Adrenal gland (tissue), 12 donors: ENCODE data around the gene CTDSP1. TPM values are rescaled to one million over a fixed set of nuclear protein-coding genes. Genes with fewer than 3 reads are reported as not detected.

Experiments used
- DNase-seq, 7 donors: peaks; one replicate each; pipeline ENCODE4 v3.0.0-alpha.2; 2019 to 2020
- H3K27ac ChIP-seq, 5 donors: fragments of 200-600 bp; sonication (generic) in 4 of 5; 1 replicate in 3 of 5; 2 replicates in 2 of 5; pipeline versions ENCODE4 v1.5.1 to v1.8.0; 2016 to 2020; ENCODE audit warnings: mild to moderate bottlenecking in 1 of 5
- H3K27me3 ChIP-seq: fragments of 200-600 bp; 2 replicates; pipeline ENCODE4 v1.8.0; 2021
- H3K36me3 ChIP-seq, 2 donors: fragments of 200-600 bp; replicated peaks in 1 of 2; 1 replicate in 1 of 2; 2 replicates in 1 of 2; pipeline versions ENCODE4 v1.5.1 to v1.8.0; 2018 to 2022
- H3K4me1 ChIP-seq, 2 donors: fragments of 200-600 bp; replicated peaks in 1 of 2; 1 replicate in 1 of 2; 2 replicates in 1 of 2; pipeline versions ENCODE4 v1.5.1 to v1.8.0; 2018 to 2021
- H3K4me3 ChIP-seq, 4 donors: fragments of 200-600 bp; sonication (generic) in 3 of 4; one replicate each; pipeline ENCODE4 v1.5.1; 2016 to 2018
- H3K9me3 ChIP-seq, 3 donors: fragments of 200-600 bp; sonication (generic) in 1 of 3; replicated peaks in 1 of 3; 1 replicate in 2 of 3; 2 replicates in 1 of 3; pipeline versions ENCODE4 v1.5.1 to v1.8.0; 2016 to 2021
- CTCF ChIP-seq, 6 experiments: fragments of 450-650 bp in 4 of 6; fragments of 200-600 bp in 2 of 6; sonication (generic) in 1 of 6; IDR thresholded peaks; 1 replicate in 5 of 6; 2 replicates in 1 of 6; pipeline versions ENCODE4 v1.5.1 to v1.8.0; 2016 to 2021; ENCODE audit warnings: antibody characterized with exemption in 6 of 6, mild to moderate bottlenecking in 2 of 6, moderate library complexity in 1 of 6
- POLR2A ChIP-seq, 2 donors: fragments of 450-650 bp; IDR thresholded peaks; one replicate each; pipeline ENCODE4 v1.6.1; 2017; ENCODE audit warnings: antibody characterized with exemption in 2 of 2, mild to moderate bottlenecking in 2 of 2, moderate library complexity in 1 of 2
- WGBS, 4 donors: extraction: QIAGEN DNeasy Blood & Tissue Kit in 2 of 4; methylation state at CpG; one replicate each; pipeline versions ENCODE4 v1.1.5 to v1.1.7; 2013 to 2017; 5-methylcytosine and 5-hydroxymethylcytosine counted together
- intact Hi-C, 2 donors: fragments of 100-400 bp; cut with DNase I; formaldehyde crosslinking; loops; one replicate each; pipeline versions ENCODE4 v1.14.1 to v1.15.0; 2022 to 2023
- polyA plus RNA-seq, 3 donors: library from polyadenylated mRNA; stranded (reverse); fragments of 200-250 nt in 2 of 3; fragments of 350-450 nt in 1 of 3; fragmentation: Illumina TruSeq in 1 of 3; extraction: RNeasy Lipid Tissue Mini Kit (QIAGEN cat#74804) in 1 of 3; gene quantifications; one replicate each; pipeline ENCODE4 v1.2.3, GENCODE V29; 2013 to 2014
- total RNA-seq, 9 donors: library from RNA; depleted of rRNA in 4 of 9; stranded (reverse); fragments of >200 nt in 4 of 9; fragments of 120-200 nt in 1 of 9; fragmentation: NEBNext Ultra II Directional in 1 of 9; extraction: Animal tissue kit (Norgen Biotek cat#: 25700) in 1 of 9; gene quantifications; one replicate each; pipeline versions ENCODE4 v1.1.0 to v1.2.4, GENCODE V29; 2013 to 2023
- donor health status: healthy with polysubstance abuse.
- donor health status: Bipolar disorder and iron deficiency.
- donor health status: DM: yes; HTN: yes; CAD: no.
- donor health status: DM: no; HTN: no; CAD: no.
- donor health status: DM: no; HTN: no; CAD: no.
- donor health status: DM: yes; HTN: yes; CAD: no.

Gene CTDSP1
- total and polyA plus RNA-seq, 12 donors = 34.0 to 161 (median 109) TPM

DNA sequence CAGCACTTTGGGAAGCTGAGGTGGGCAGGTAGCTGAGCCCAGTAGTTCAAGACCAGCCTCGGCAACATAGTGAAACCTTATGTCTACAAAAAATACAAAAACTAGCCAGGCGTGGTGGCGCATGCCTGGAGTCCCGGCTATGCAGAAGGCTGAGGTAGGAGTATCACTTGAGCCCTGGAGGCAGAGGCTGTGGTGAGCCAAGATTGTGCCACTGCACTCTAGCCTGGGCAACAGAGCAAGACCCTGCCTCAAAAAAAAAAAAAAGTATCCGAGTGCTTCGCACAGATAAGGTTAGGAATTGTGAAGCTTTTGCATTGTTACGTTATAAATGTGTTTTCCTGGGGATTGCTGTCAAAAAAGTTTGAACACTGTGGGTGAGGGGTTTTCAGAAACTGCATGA, 4.1 kb downstream of the CTDSP1 start:
- intact Hi-C loops = loop anchor here in 1 of 2 donors (5.0 to 10.0 kb wide), 2 partner anchors 63 to 241 kb away; no protein-coding TSS in a partner anchor
- 79 to 89% (median 82%) methylated on average over 4 to 7 of the region's 7 CpGs for WGBS, 4 donors
- Histone ChIP-seq H3K27ac (peak overlapping the region in 1 of 5 donors; percentile 94), H3K9me3 (no peaks in the 10 kb centered on the region), H3K27me3 (no peaks in the 10 kb centered on the region), H3K4me1 (peaks cover 22 to 54% of the 10 kb centered on the region in 2 donors), H3K4me3 (no peak overlapping the region), H3K36me3 (peaks cover 0 to 34% of the 10 kb centered on the region in 2 donors)
- TF ChIP-seq CTCF (IDR thresholded peaks at IDR 0.05) = no peak
- TF ChIP-seq POLR2A (IDR thresholded peaks at IDR 0.05) = no peak
- no peak for DNase-seq

DNA sequence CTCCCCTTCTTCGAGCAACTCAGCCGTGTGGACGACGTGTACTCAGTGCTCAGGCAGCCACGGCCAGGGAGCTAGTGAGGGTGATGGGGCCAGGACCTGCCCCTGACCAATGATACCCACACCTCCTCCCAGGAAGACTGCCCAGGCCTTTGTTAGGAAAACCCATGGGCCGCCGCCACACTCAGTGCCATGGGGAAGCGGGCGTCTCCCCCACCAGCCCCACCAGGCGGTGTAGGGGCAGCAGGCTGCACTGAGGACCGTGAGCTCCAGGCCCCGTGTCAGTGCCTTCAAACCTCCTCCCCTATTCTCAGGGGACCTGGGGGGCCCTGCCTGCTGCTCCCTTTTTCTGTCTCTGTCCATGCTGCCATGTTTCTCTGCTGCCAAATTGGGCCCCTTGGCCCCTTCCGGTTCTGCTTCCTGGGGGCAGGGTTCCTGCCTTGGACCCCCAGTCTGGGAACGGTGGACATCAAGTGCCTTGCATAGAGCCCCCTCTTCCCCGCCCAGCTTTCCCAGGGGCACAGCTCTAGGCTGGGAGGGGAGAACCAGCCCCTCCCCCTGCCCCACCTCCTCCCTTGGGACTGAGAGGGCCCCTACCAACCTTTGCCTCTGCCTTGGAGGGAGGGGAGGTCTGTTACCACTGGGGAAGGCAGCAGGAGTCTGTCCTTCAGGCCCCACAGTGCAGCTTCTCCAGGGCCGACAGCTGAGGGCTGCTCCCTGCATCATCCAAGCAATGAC, 4.8 kb downstream of the CTDSP1 start:
- Histone ChIP-seq H3K36me3 (peaks cover 0 to 34% of the 10 kb centered on the region in 2 donors), H3K27ac (peak overlapping the region in 2 of 5 donors; percentile 84 to 94), H3K4me3 (no peak overlapping the region), H3K4me1 (peaks cover 17 to 49% of the 10 kb centered on the region in 2 donors), H3K27me3 (no peaks in the 10 kb centered on the region), H3K9me3 (no peaks in the 10 kb centered on the region)
- intact Hi-C loops = loop anchor here in 1 of 2 donors (5.0 to 10.0 kb wide), 2 partner anchors 63 to 240 kb away; no protein-coding TSS in a partner anchor
- peak in 2 of 7 donors; percentile 28 to 37 for DNase-seq
- TF ChIP-seq POLR2A (IDR thresholded peaks at IDR 0.05) (no peak), CTCF (IDR thresholded peaks at IDR 0.05) (no peak)
- 54 to 69% (median 58%) methylated on average over 7 to 16 of the region's 16 CpGs for WGBS, 4 donors

DNA sequence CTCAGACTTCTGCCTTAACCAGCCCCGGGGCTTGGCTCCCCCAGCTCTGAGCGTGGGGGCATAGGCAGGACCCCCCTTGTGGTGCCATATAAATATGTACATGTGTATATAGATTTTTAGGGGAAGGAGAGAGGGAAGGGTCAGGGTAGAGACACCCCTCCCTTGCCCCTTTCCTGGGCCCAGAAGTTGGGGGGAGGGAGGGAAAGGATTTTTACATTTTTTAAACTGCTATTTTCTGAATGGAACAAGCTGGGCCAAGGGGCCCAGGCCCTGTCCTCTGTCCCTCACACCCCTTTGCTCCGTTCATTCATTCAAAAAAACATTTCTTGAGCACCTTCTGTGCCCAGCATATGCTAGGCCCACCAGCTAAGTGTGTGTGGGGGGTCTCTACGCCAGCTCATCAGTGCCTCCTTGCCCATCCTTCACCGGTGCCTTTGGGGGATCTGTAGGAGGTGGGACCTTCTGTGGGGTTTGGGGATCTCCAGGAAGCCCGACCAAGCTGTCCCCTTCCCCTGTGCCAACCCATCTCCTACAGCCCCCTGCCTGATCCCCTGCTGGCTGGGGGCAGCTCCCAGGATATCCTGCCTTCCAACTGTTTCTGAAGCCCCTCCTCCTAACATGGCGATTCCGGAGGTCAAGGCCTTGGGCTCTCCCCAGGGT, 5.5 kb downstream of the CTDSP1 start:
- Histone ChIP-seq H3K36me3 (peaks cover 0 to 34% of the 10 kb centered on the region in 2 donors), H3K9me3 (no peaks in the 10 kb centered on the region), H3K4me1 (peaks cover 17 to 49% of the 10 kb centered on the region in 2 donors), H3K4me3 (peak overlapping the region in 1 of 4 donors; percentile 31), H3K27ac (peak overlapping the region; percentile 46 to 94 (median 68)), H3K27me3 (no peaks in the 10 kb centered on the region)
- TF ChIP-seq POLR2A (IDR thresholded peaks at IDR 0.05) (no peak), CTCF (IDR thresholded peaks at IDR 0.05) (no peak)
- 26 to 51% (median 43%) methylated on average over 5 to 8 of the region's 8 CpGs for WGBS, 4 donors
- peak in 2 of 7 donors; percentile 47 to 57 for DNase-seq
- intact Hi-C loops = loop anchor here in 1 of 2 donors (10.0 kb wide), 1 partner anchor 240 kb away; no protein-coding TSS in a partner anchor

DNA sequence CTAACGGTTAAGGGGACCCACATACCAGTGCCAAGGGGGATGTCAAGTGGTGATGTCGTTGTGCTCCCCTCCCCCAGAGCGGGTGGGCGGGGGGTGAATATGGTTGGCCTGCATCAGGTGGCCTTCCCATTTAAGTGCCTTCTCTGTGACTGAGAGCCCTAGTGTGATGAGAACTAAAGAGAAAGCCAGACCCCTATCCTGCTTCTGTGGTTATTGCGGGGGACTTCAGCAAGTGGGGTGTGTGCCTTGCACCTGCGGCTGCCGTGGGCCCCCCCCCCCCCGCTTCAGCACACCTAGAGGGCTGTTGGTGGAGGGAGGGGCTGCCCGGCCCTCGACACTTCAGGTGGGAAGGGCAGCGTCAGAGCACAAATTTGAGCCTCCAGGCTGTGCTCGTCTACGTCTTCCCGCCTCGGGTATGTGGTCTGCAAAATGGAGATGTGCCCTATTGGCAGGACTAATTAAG, 6.1 kb downstream of the CTDSP1 start:
- peak overlapping the region in 2 of 4 donors; percentile 13 to 31 for H3K4me3 ChIP-seq

More for the DNA sequence above, 6.1 kb downstream of the CTDSP1 start:
- intact Hi-C loops = loop anchor here in 1 of 2 donors (10.0 kb wide), 1 partner anchor 239 kb away; no protein-coding TSS in a partner anchor
- peaks cover 0 to 34% of the 10 kb centered on the region in 2 donors for H3K36me3 ChIP-seq
- H3K4me1 ChIP-seq = peaks cover 17 to 49% of the 10 kb centered on the region in 2 donors
- H3K9me3 ChIP-seq = no peaks in the 10 kb centered on the region
- H3K27me3 ChIP-seq = no peaks in the 10 kb centered on the region
- DNase-seq = peak in 3 of 7 donors; percentile 68 to 77 (median 69)
- 0 to 12% (median 3%) methylated on average over 5 to 15 of the region's 15 CpGs for WGBS, 4 donors
- TF ChIP-seq CTCF (IDR thresholded peaks at IDR 0.05) (peak in 1 of 6 experiments; percentile 5), POLR2A (IDR thresholded peaks at IDR 0.05) (no peak)
- peak overlapping the region; percentile 46 to 94 (median 68) for H3K27ac ChIP-seq
